OCI-LY7 (cell line): Measurements from ENCODE around the gene MMP20. TPM values are rescaled to one million over a fixed set of nuclear protein-coding genes. Genes with fewer than 3 reads are reported as not detected.
A peak's percentile ranks its signal among the peaks of the same experiment; 100 is the strongest.

Source experiments
- BruUV-seq: library from RNA; stranded (reverse); fragments of 400-500 nt; replicated peaks from 2 replicates; lab custom pipeline; 2021; lab: Mats Ljungman, UMichigan
- CTCF ChIA-PET: fragments of 300-600 bp; sonication (Branson Sonifier 250); formaldehyde crosslinking; loops from one replicate; lab custom pipeline; 2022; ENCODE audit warnings: antibody characterized with exemption; ENCODE audit not compliant: unreplicated experiment; lab: Charles Lee
- POLR2A ChIA-PET: fragments of 300-600 bp; sonication (Branson Sonifier 250); formaldehyde crosslinking; loops from one replicate; lab custom pipeline; 2022; ENCODE audit warnings: antibody characterized with exemption; lab: Charles Lee
- DNase-seq: peaks from one replicate; pipeline ENCODE4 v3.0.0-alpha.2; 2015; ENCODE audit warnings: low spot score
- H2AFZ ChIP-seq: fragments of 200-600 bp; sonication (generic), shearing (Covaris generic); 2 replicates; pipeline ENCODE4 v1.6.1; 2014; ENCODE audit warnings: mild to moderate bottlenecking, antibody characterized with exemption, low read length, moderate library complexity
- H3K27ac ChIP-seq: fragments of 200-600 bp; sonication (generic); 2 replicates; pipeline ENCODE4 v1.5.1; 2014; ENCODE audit warnings: mixed run types, low read depth, mild to moderate bottlenecking, moderate library complexity, low read length, inconsistent platforms; ENCODE audit not compliant: poor library complexity, severe bottlenecking
- H3K36me3 ChIP-seq: fragments of 200-600 bp; sonication (generic); 2 replicates; pipeline ENCODE4 v1.6.1; 2014; ENCODE audit warnings: mild to moderate bottlenecking, antibody characterized with exemption, low read length, moderate library complexity, mixed read lengths; ENCODE audit not compliant: insufficient read depth
- H3K4me1 ChIP-seq: fragments of 200-600 bp; sonication (generic); 2 replicates; pipeline ENCODE4 v1.5.1; 2014; ENCODE audit warnings: mild to moderate bottlenecking, low read length; ENCODE audit not compliant: insufficient read depth, poor library complexity, severe bottlenecking
- H3K4me2 ChIP-seq: fragments of 200-600 bp; sonication (generic); 2 replicates; pipeline ENCODE4 v1.6.1; 2014; ENCODE audit warnings: mild to moderate bottlenecking, low read length
- H3K4me3 ChIP-seq: fragments of 200-600 bp; sonication (generic); 2 replicates; pipeline ENCODE4 v1.5.1; 2014; ENCODE audit warnings: mild to moderate bottlenecking, low read depth, low read length; ENCODE audit not compliant: poor library complexity, severe bottlenecking
- H3K79me2 ChIP-seq: fragments of 200-600 bp; sonication (generic); 2 replicates; pipeline ENCODE4 v1.6.1; 2016; ENCODE audit warnings: low read depth, mild to moderate bottlenecking, low read length, moderate library complexity, mixed read lengths; ENCODE audit not compliant: insufficient read depth
- H3K9me2 ChIP-seq: fragments of 200-600 bp; sonication (generic); 2 replicates; pipeline ENCODE4 v1.6.1; 2016; ENCODE audit warnings: mild to moderate bottlenecking, low read length, mixed read lengths; ENCODE audit not compliant: insufficient read depth
- H3K9me3 ChIP-seq: fragments of 200-600 bp; sonication (generic); 2 replicates; pipeline ENCODE4 v1.6.1; 2014; ENCODE audit warnings: mild to moderate bottlenecking, mixed run types, low read length, mixed read lengths
- H4K20me1 ChIP-seq: fragments of 200-600 bp; sonication (generic); 2 replicates; pipeline ENCODE4 v1.6.1; 2014; ENCODE audit warnings: mild to moderate bottlenecking, antibody characterized with exemption, low read length, moderate library complexity, mixed read lengths; ENCODE audit not compliant: insufficient read depth
- CTCF ChIP-seq: fragments of 200-600 bp; sonication (generic); conservative IDR thresholded peaks from 2 replicates; pipeline ENCODE4 v1.5.1; 2014; ENCODE audit warnings: mild to moderate bottlenecking, antibody characterized with exemption, low read length, moderate library complexity, mixed read lengths
- EZH2phosphoT487 ChIP-seq: fragments of 200-600 bp; sonication (generic); IDR thresholded peaks from 2 replicates; pipeline ENCODE4 v1.6.1; 2018; ENCODE audit warnings: low read depth, borderline replicate concordance, mild to moderate bottlenecking, mixed run types, antibody characterized with exemption, low read length, moderate library complexity, mixed read lengths
- intact Hi-C: fragments of 100-400 bp; cut with micrococcal nuclease; formaldehyde crosslinking; loops from one replicate; pipeline ENCODE4 v1.10.0; 2022; ENCODE audit not compliant: unreplicated experiment
- total RNA-seq, 2 experiments: library from RNA; depleted of rRNA in 1 of 2; stranded (reverse); fragments of >200 nt in 1 of 2; shearing (Covaris generic) in 1 of 2; gene quantifications; 2 replicates each; pipeline ENCODE4 v1.2.3, GENCODE V29; 2014 to 2022

The MMP20 gene
- total RNA-seq, 2 experiments from 2014 or later = not detected

GRCh38 chr11:102538932-102539331 lies 86.2 kb downstream of the MMP20 start:
- no peak overlapping the region for H3K27ac ChIP-seq
- no peak for DNase-seq
- no peak overlapping the region for H2AFZ ChIP-seq
- H3K9me2 ChIP-seq = no peaks in the 10 kb centered on the region
- POLR2A ChIA-PET = interaction anchor here (0.7 to 2.5 kb wide), 4 partner anchors 12 to 40 kb away, joined by 3 to 7 read pairs (median 4); no protein-coding TSS in a partner anchor
- no TSS peak for BruUV-seq
- no peak for TF ChIP-seq CTCF
- TF ChIP-seq EZH2phosphoT487 = no peak
- intact Hi-C loops = no loop called here
- CTCF ChIA-PET = no interaction called here
- no peaks in the 10 kb centered on the region for H3K79me2 ChIP-seq
- no peaks in the 10 kb centered on the region for H3K9me3 ChIP-seq
- H3K4me3 ChIP-seq = no peak overlapping the region
- no peaks in the 10 kb centered on the region for H3K36me3 ChIP-seq
- H3K4me2 ChIP-seq = peak overlapping the region; percentile 27
- no peaks in the 10 kb centered on the region for H4K20me1 ChIP-seq
- H3K4me1 ChIP-seq = peaks cover 16% of the 10 kb centered on the region

GRCh38 chr11:102534261-102534872 lies 90.8 kb downstream of the MMP20 start:
- Histone ChIP-seq H3K4me2 (no peak overlapping the region), H3K4me3 (no peak overlapping the region), H3K36me3 (no peaks in the 10 kb centered on the region), H3K9me2 (no peaks in the 10 kb centered on the region), H4K20me1 (no peaks in the 10 kb centered on the region), H2AFZ (no peak overlapping the region), H3K9me3 (no peaks in the 10 kb centered on the region), H3K4me1 (peaks cover 13% of the 10 kb centered on the region), H3K27ac (no peak overlapping the region), H3K79me2 (no peaks in the 10 kb centered on the region)
- no TSS peak for BruUV-seq
- CTCF ChIA-PET = no interaction called here
- intact Hi-C loops = no loop called here
- TF ChIP-seq EZH2phosphoT487 = no peak
- peak; percentile 69 for TF ChIP-seq CTCF
- DNase-seq = peak; percentile 28
- POLR2A ChIA-PET = interaction anchor here (0.6 to 1.8 kb wide), 7 partner anchors 9 to 1480 kb away, joined by 3 to 6 read pairs (median 3); no protein-coding TSS in a partner anchor

- Histone ChIP-seq H3K36me3 (no peaks in the 10 kb centered on the region), H3K4me3 (no peak within 1 kb of the TSS), H3K4me2 (no peak within 1 kb of the TSS), H3K9me2 (no peaks in the 10 kb centered on the region), H3K79me2 (no peaks in the 10 kb centered on the region), H2AFZ (no peak within 1 kb of the TSS), H3K27ac (no peak within 1 kb of the TSS), H3K4me1 (no peaks in the 10 kb centered on the region), H4K20me1 (no peaks in the 10 kb centered on the region), H3K9me3 (no peaks in the 10 kb centered on the region)
- POLR2A ChIA-PET = no interaction called here
- DNase-seq = no peak
- no TSS peak for BruUV-seq
- CTCF ChIA-PET = interaction anchor here (0.9 kb wide), 1 partner anchor 62 kb away, joined by 3 read pairs; no protein-coding TSS in a partner anchor
- intact Hi-C loops = no loop called here
- TF ChIP-seq EZH2phosphoT487 = no peak
- no peak for TF ChIP-seq CTCF
Measured at GRCh38 chr11:102530558-102530957, 94.6 kb downstream of the MMP20 start, which contains the start of gene MMP7. Gene MMP7 (minus strand): TSS chr11:102530747. CDS start chr11:102530700, 47 bp downstream.
